Calu3 (cell line): ENCODE data around the gene PPP2R2C. TPM values are rescaled to one million over a fixed set of nuclear protein-coding genes. Genes with fewer than 3 reads are reported as not detected.

Experiments
- BruUV-seq: library from RNA; stranded (reverse); fragments of 400-500 nt; replicated peaks from 2 replicates; lab custom pipeline; 2021; lab: Mats Ljungman, UMichigan
- CTCF ChIA-PET: fragments of 300-600 bp; sonication (Branson Sonifier 250); formaldehyde crosslinking; loops from one replicate; lab custom pipeline; 2022; ENCODE audit warnings: antibody characterized with exemption; lab: Charles Lee
- DNase-seq: peaks from one replicate; pipeline ENCODE4 v3.0.0; 2022
- H3K27ac Mint-ChIP-seq: one replicate; pipeline ENCODE4 v1.8.0; 2022; ENCODE audit warnings: mixed read lengths; ENCODE audit not compliant: unreplicated experiment
- H3K27me3 Mint-ChIP-seq: one replicate; pipeline ENCODE4 v1.8.0; 2022; ENCODE audit warnings: mixed read lengths; ENCODE audit not compliant: unreplicated experiment
- H3K36me3 Mint-ChIP-seq: one replicate; pipeline ENCODE4 v1.8.0; 2022; ENCODE audit warnings: mild to moderate bottlenecking, moderate library complexity, mixed read lengths; ENCODE audit not compliant: insufficient read depth, unreplicated experiment
- H3K4me1 Mint-ChIP-seq: one replicate; pipeline ENCODE4 v1.8.0; 2022; ENCODE audit warnings: mild to moderate bottlenecking, low read depth, mixed read lengths; ENCODE audit not compliant: unreplicated experiment
- H3K4me3 Mint-ChIP-seq: one replicate; pipeline ENCODE4 v1.8.0; 2022; ENCODE audit warnings: mild to moderate bottlenecking, low read depth, moderate library complexity, mixed read lengths; ENCODE audit not compliant: unreplicated experiment
- H3K9me3 Mint-ChIP-seq: one replicate; pipeline ENCODE4 v1.8.0; 2022; ENCODE audit warnings: low read depth, mixed read lengths; ENCODE audit not compliant: unreplicated experiment
- intact Hi-C: fragments of 100-400 bp; cut with micrococcal nuclease; formaldehyde crosslinking; loops from one replicate; pipeline ENCODE4 v1.10.0; 2022; ENCODE audit not compliant: unreplicated experiment
- total RNA-seq: library from RNA; stranded (reverse); gene quantifications from 2 replicates; pipeline ENCODE4 v1.2.3, GENCODE V29; 2022
- TF ChIP-seq, protein P1 (sequence below): fragments of 200-600 bp; IDR thresholded peaks from one replicate; pipeline ENCODE4 v1.8.0; 2022; ENCODE audit warnings: antibody characterized with exemption; ENCODE audit not compliant: unreplicated experiment

PPP2R2C gene
- total RNA-seq, 1 experiment from 2014 or later: 9.4 TPM

DNA sequence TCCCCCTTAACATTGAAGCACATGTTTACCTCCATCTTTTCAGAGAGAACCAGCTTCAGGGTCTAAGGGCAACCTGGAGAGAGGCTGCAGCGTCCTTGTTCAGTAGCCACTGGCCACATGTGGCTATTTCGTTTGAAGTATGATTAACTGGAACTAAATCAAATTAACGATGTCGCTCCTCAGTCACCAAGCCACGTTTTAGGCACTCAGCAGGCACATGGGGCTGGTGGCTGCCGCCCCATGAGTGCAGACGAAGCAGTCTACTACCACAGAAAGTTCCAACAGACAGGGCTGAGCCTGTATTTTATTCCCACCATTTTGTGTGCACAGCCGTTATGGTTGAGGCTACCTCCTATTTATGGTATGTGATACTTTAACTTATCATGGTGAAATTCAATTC lies 103.4 kb downstream of the PPP2R2C start:
- Mint-ChIP-seq H3K4me1 (no peaks in the 10 kb centered on the region), H3K4me3 (no peak overlapping the region), H3K9me3 (no peaks in the 10 kb centered on the region), H3K27me3 (peaks cover 7% of the 10 kb centered on the region), H3K36me3 (peaks cover 7% of the 10 kb centered on the region), H3K27ac (no peak overlapping the region)
- intact Hi-C loops: no loop called here
- TF ChIP-seq, protein P1, sequence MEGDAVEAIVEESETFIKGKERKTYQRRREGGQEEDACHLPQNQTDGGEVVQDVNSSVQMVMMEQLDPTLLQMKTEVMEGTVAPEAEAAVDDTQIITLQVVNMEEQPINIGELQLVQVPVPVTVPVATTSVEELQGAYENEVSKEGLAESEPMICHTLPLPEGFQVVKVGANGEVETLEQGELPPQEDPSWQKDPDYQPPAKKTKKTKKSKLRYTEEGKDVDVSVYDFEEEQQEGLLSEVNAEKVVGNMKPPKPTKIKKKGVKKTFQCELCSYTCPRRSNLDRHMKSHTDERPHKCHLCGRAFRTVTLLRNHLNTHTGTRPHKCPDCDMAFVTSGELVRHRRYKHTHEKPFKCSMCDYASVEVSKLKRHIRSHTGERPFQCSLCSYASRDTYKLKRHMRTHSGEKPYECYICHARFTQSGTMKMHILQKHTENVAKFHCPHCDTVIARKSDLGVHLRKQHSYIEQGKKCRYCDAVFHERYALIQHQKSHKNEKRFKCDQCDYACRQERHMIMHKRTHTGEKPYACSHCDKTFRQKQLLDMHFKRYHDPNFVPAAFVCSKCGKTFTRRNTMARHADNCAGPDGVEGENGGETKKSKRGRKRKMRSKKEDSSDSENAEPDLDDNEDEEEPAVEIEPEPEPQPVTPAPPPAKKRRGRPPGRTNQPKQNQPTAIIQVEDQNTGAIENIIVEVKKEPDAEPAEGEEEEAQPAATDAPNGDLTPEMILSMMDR: no peak
- DNase-seq: no peak
- CTCF ChIA-PET: no interaction called here
- BruUV-seq: no TSS peak

DNA sequence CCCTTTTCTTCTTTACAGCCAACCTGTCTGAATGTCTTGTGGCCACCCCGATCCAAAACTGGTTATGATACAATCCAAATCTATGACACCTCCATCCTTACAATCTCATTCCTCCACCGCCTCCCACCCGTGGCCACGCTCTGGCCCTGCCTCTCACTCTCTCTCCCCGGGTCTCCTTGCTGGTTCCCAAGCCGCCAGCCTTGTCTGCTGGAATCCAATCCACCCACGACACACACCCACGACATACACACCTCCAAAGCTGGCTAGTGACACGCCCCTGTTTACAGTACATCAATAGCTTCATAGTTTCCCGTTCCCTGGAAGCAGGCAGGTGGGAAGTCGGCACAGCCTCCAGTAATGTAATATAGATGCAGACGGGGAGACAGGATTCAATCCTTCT lies 103.8 kb downstream of the PPP2R2C start:
- Mint-ChIP-seq H3K27me3 (peaks cover 7% of the 10 kb centered on the region), H3K36me3 (peaks cover 9% of the 10 kb centered on the region), H3K27ac (no peak overlapping the region), H3K4me1 (no peaks in the 10 kb centered on the region), H3K4me3 (no peak overlapping the region), H3K9me3 (no peaks in the 10 kb centered on the region)
- DNase-seq: no peak
- intact Hi-C loops: no loop called here
- no TSS peak for BruUV-seq
- TF ChIP-seq, protein P1: no peak
- CTCF ChIA-PET: no interaction called here

DNA sequence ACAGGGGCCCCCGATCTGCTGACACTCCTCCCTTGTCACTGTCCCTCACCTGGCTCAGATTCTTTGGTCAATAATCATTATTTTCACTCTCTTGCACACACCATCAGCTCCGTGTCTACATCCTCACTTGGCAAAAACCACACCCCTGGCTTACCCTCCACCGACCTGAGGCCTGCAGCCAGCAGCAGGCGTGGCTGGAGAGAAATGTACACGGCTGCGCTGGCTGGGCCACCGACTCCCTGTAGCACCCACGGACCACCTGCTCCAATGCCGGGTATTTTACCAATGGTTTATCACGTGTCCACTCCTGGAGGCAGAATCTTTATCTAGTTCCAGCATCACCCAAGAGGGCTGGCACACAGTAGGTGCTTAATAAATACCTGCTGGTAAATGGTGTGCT lies 104.3 kb downstream of the PPP2R2C start:
- no peak overlapping the region for H3K27ac Mint-ChIP-seq
- intact Hi-C loops: no loop called here
- no peak overlapping the region for H3K4me3 Mint-ChIP-seq
- CTCF ChIA-PET: no interaction called here
- peaks cover 7% of the 10 kb centered on the region for H3K27me3 Mint-ChIP-seq
- H3K9me3 Mint-ChIP-seq: no peaks in the 10 kb centered on the region
- BruUV-seq: no TSS peak
- peaks cover 9% of the 10 kb centered on the region for H3K36me3 Mint-ChIP-seq
- TF ChIP-seq, protein P1: no peak
- DNase-seq: no peak
- H3K4me1 Mint-ChIP-seq: no peaks in the 10 kb centered on the region

DNA sequence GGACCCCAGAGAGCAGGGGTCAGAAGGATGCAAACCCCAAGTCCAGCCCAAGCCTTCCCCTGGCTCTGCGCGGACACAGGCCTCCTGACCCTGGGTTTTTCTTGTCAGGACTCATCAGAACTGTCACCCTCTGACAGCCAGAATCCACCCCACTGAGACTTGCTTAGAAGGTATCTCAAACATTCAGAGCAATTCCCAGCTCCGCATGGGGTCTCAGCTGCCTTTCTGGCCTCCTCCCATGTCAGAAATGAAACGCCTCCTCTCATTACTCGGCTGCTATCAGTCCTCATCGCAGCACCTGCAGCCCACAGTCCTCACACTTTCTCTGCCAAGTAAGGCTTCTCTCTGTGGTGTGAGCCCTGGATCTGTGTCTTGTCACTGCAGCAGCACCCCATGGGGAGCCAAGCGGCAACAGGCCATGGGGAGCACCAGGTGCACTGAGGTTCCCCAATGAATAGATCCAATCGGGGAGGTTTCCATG lies 105.0 kb downstream of the PPP2R2C start:
- TF ChIP-seq, protein P1: no peak
- intact Hi-C loops: no loop called here
- CTCF ChIA-PET: no interaction called here
- no peak for DNase-seq
- no peaks in the 10 kb centered on the region for H3K4me1 Mint-ChIP-seq
- peaks cover 9% of the 10 kb centered on the region for H3K36me3 Mint-ChIP-seq
- peaks cover 7% of the 10 kb centered on the region for H3K27me3 Mint-ChIP-seq
- no peaks in the 10 kb centered on the region for H3K9me3 Mint-ChIP-seq
- H3K4me3 Mint-ChIP-seq: no peak overlapping the region
- no peak overlapping the region for H3K27ac Mint-ChIP-seq
- BruUV-seq: no TSS peak
